HCT116 (cell line): Measurements from ENCODE around the gene PIGO.

Experiments
- CBX3 ChIP-seq: IDR thresholded peaks from 2 replicates; pipeline ENCODE4 v1.6.1; 2012; ENCODE audit warnings: low read depth
- EZH2 ChIP-seq: fragments of 200-600 bp; sonication (generic); IDR thresholded peaks from 2 replicates; pipeline ENCODE4 v1.6.1; 2017; ENCODE audit warnings: antibody characterized with exemption, mixed run types
- EZH2phosphoT487 ChIP-seq: fragments of 200-600 bp; IDR thresholded peaks from 2 replicates; pipeline ENCODE4 v1.6.1; 2018; ENCODE audit warnings: antibody characterized with exemption, borderline replicate concordance
- JUND ChIP-seq: IDR thresholded peaks from 2 replicates; pipeline ENCODE4 v1.6.1; 2012
- POLR2A ChIP-seq: IDR thresholded peaks from 2 replicates; pipeline ENCODE4 v1.7.0; 2011; ENCODE audit warnings: borderline replicate concordance; ENCODE audit not compliant: insufficient read depth, insufficient read length; ENCODE audit errors: extremely low read depth
- POLR2AphosphoS5 ChIP-seq: IDR thresholded peaks from 2 replicates; pipeline ENCODE4 v1.6.1; 2011; ENCODE audit warnings: mild to moderate bottlenecking, low read depth, low read length, moderate library complexity
- RAD21 ChIP-seq: IDR thresholded peaks from 2 replicates; pipeline ENCODE4 v1.6.1; 2012; ENCODE audit warnings: low read depth, mild to moderate bottlenecking
- SIN3A ChIP-seq: IDR thresholded peaks from 2 replicates; pipeline ENCODE4 v1.6.1; 2012; ENCODE audit warnings: low read depth
- SP1 ChIP-seq: IDR thresholded peaks from 2 replicates; pipeline ENCODE4 v1.6.1; 2012; ENCODE audit warnings: low read depth
- SRF ChIP-seq: IDR thresholded peaks from 2 replicates; pipeline ENCODE4 v1.6.1; 2012; ENCODE audit warnings: low read depth
- ZFX ChIP-seq: fragments of 450-650 bp; IDR thresholded peaks from 2 replicates; pipeline ENCODE4 v1.6.1; 2017
- TF ChIP-seq, protein P1 (sequence below), 3 experiments: fragments of 200-600 bp in 1 of 3; sonication (generic) in 1 of 3; IDR thresholded peaks in 2 of 3; conservative IDR thresholded peaks in 1 of 3; 2 replicates each; pipeline ENCODE4 v1.5.1; 2012 to 2017; ENCODE audit warnings: low read depth in 2 of 3, low read length in 2 of 3, antibody characterized with exemption in 1 of 3, borderline replicate concordance in 1 of 3, control low read depth in 1 of 3, mild to moderate bottlenecking in 1 of 3, mixed read lengths in 1 of 3, mixed run types in 1 of 3, moderate library complexity in 1 of 3; ENCODE audit not compliant: insufficient read depth in 1 of 3
- TF ChIP-seq, protein P2 (sequence below): IDR thresholded peaks from 2 replicates; pipeline ENCODE4 v1.6.1; 2012; ENCODE audit warnings: low read depth

DNA sequence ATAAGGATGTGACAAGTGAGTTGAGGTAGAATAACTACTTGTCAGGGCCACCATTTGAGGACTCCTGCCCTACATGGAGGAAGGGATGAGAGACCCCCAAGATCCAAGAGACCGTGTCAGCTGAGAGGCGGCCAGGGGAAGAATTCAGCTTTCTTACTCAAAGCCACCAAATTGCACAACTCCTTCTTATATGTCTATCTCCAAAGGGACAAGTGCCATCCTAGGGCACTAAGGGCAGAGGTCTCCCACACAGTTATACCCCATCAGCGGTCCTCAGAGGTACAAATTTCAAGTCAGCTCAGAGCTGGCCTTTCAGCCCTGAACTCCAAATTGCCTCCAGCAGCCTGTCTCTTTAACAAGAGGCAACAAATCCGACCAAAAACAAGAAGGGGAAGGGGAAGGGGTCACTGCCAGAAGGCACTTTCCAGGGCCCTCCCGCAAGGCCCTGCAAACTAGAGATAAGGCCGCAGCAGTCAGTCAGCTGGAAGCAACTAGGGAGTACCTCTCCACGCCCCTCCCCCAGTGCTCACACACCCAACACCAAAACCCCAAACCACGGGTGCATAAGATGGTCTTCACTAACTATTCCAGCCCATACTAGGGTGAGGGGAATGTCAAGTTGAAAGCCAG is 12.7 kb upstream of the PIGO start:
- TF ChIP-seq, protein P1, sequence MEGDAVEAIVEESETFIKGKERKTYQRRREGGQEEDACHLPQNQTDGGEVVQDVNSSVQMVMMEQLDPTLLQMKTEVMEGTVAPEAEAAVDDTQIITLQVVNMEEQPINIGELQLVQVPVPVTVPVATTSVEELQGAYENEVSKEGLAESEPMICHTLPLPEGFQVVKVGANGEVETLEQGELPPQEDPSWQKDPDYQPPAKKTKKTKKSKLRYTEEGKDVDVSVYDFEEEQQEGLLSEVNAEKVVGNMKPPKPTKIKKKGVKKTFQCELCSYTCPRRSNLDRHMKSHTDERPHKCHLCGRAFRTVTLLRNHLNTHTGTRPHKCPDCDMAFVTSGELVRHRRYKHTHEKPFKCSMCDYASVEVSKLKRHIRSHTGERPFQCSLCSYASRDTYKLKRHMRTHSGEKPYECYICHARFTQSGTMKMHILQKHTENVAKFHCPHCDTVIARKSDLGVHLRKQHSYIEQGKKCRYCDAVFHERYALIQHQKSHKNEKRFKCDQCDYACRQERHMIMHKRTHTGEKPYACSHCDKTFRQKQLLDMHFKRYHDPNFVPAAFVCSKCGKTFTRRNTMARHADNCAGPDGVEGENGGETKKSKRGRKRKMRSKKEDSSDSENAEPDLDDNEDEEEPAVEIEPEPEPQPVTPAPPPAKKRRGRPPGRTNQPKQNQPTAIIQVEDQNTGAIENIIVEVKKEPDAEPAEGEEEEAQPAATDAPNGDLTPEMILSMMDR (IDR thresholded peaks at IDR 0.05 in 2 of 3, conservative IDR thresholded peaks at IDR 0.05 in 1 of 3; ENCODE audit: borderline replicate concordance in 1 of 3, insufficient read depth in 1 of 3, low read depth in 2 of 3, low read length in 2 of 3) = no peak
- TF ChIP-seq POLR2A (no peak), SP1 (no peak), POLR2AphosphoS5 (no peak), RAD21 (no peak), EZH2 (no peak), CBX3 (no peak), EZH2phosphoT487 (no peak), JUND (no peak), ZFX (no peak), SRF (no peak), SIN3A (no peak)
- TF ChIP-seq, protein P2, sequence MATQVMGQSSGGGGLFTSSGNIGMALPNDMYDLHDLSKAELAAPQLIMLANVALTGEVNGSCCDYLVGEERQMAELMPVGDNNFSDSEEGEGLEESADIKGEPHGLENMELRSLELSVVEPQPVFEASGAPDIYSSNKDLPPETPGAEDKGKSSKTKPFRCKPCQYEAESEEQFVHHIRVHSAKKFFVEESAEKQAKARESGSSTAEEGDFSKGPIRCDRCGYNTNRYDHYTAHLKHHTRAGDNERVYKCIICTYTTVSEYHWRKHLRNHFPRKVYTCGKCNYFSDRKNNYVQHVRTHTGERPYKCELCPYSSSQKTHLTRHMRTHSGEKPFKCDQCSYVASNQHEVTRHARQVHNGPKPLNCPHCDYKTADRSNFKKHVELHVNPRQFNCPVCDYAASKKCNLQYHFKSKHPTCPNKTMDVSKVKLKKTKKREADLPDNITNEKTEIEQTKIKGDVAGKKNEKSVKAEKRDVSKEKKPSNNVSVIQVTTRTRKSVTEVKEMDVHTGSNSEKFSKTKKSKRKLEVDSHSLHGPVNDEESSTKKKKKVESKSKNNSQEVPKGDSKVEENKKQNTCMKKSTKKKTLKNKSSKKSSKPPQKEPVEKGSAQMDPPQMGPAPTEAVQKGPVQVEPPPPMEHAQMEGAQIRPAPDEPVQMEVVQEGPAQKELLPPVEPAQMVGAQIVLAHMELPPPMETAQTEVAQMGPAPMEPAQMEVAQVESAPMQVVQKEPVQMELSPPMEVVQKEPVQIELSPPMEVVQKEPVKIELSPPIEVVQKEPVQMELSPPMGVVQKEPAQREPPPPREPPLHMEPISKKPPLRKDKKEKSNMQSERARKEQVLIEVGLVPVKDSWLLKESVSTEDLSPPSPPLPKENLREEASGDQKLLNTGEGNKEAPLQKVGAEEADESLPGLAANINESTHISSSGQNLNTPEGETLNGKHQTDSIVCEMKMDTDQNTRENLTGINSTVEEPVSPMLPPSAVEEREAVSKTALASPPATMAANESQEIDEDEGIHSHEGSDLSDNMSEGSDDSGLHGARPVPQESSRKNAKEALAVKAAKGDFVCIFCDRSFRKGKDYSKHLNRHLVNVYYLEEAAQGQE = no peak
